HepG2 (cell line): Measurements from ENCODE around the gene MIPEP. TPM values are rescaled to one million over a fixed set of nuclear protein-coding genes. Genes with fewer than 3 reads are reported as not detected.

ENCODE experiments used
- ATAC-seq: fragments of 200-7000 bp; cut with Tn5 transposase; 3 replicates; pipeline ENCODE4 v1.9.1; 2020; ENCODE audit warnings: mild to moderate bottlenecking, moderate library complexity
- BruUV-seq: library from RNA; stranded (reverse); fragments of 400-500 nt; replicated peaks from 2 replicates; lab custom pipeline; 2021; lab: Mats Ljungman, UMichigan
- CTCF ChIA-PET: fragments of 300-600 bp; formaldehyde crosslinking; extraction: SDS; loops from one replicate; lab custom pipeline; 2021; ENCODE audit warnings: low total read pairs, inconsistent platforms, low intra/inter-chr PET ratio; lab: Yijun Ruan, JAX
- POLR2A ChIA-PET: fragments of 350-600 bp; sonication (Branson Sonifier 250); formaldehyde crosslinking; loops from one replicate; lab custom pipeline; 2020; ENCODE audit warnings: antibody characterized with exemption, inconsistent platforms; lab: Yijun Ruan, JAX
- DNase-seq: peaks from one replicate; pipeline ENCODE4 v3.0.0-alpha.2; 2015; ENCODE audit warnings: low spot score
- FAIRE-seq: peaks from 3 replicates; lab custom pipeline; 2011; peaks lifted over from hg19 to GRCh38; lab: Jason Lieb, UNC
- H2AFZ ChIP-seq: one replicate; pipeline ENCODE4 v1.6.1; 2011; ENCODE audit warnings: low read length, inconsistent platforms
- H3K27ac ChIP-seq: fragments of 300-600 bp; 3 replicates; pipeline ENCODE4 v1.8.0; 2011; ENCODE audit warnings: mixed run types, mild to moderate bottlenecking, mixed read lengths, low read length, inconsistent platforms; ENCODE audit not compliant: insufficient read depth; ENCODE audit errors: extremely low read length
- H3K27me3 ChIP-seq, 2 experiments: fragments of 200-600 bp in 1 of 2; 2 replicates in 1 of 2; 3 replicates in 1 of 2; pipeline versions ENCODE4 v1.6.0 to v1.8.0; 2011; ENCODE audit warnings: low read length in 2 of 2, mild to moderate bottlenecking in 2 of 2, moderate library complexity in 2 of 2, inconsistent platforms in 1 of 2; ENCODE audit not compliant: insufficient read depth in 2 of 2, control insufficient read depth in 1 of 2
- H3K36me3 ChIP-seq, 2 experiments: fragments of 200-600 bp in 1 of 2; replicated peaks in 1 of 2; 2 replicates in 1 of 2; 3 replicates in 1 of 2; pipeline versions ENCODE4 v1.5.1 to v1.8.0; 2011; ENCODE audit warnings: low read length in 2 of 2, inconsistent platforms in 1 of 2; ENCODE audit not compliant: insufficient read depth in 2 of 2, control insufficient read depth in 1 of 2
- H3K4me1 ChIP-seq: 2 replicates; pipeline ENCODE4 v1.5.1; 2012; ENCODE audit warnings: low read length, inconsistent platforms; ENCODE audit not compliant: insufficient read depth
- H3K4me2 ChIP-seq: 2 replicates; pipeline ENCODE4 v1.6.0; 2011; ENCODE audit warnings: low read depth, low read length, inconsistent platforms
- H3K4me3 ChIP-seq, 3 experiments: fragments of 200-600 bp in 1 of 3; sonication (generic), shearing (Covaris generic) in 1 of 3; replicated peaks in 1 of 3; 2 replicates each; pipeline ENCODE4 v1.5.1; 2011 to 2016; ENCODE audit warnings: low read length in 3 of 3, inconsistent platforms in 2 of 3, low read depth in 2 of 3, mild to moderate bottlenecking in 2 of 3, control low read depth in 1 of 3, mixed read lengths in 1 of 3; ENCODE audit not compliant: insufficient read depth in 1 of 3
- H3K79me2 ChIP-seq: one replicate; pipeline ENCODE4 v1.6.1; 2011; ENCODE audit warnings: low read length, inconsistent platforms; ENCODE audit not compliant: insufficient read depth
- H3K9ac ChIP-seq: 2 replicates; pipeline ENCODE4 v1.6.0; 2011; ENCODE audit warnings: mild to moderate bottlenecking, low read depth, low read length, inconsistent platforms; ENCODE audit not compliant: insufficient read depth
- H3K9me3 ChIP-seq: 2 replicates; pipeline ENCODE4 v1.5.1; 2012; ENCODE audit warnings: mild to moderate bottlenecking, low read length
- H4K20me1 ChIP-seq: 2 replicates; pipeline ENCODE4 v1.6.0; 2011; ENCODE audit warnings: inconsistent platforms, mild to moderate bottlenecking, low read length, moderate library complexity; ENCODE audit not compliant: insufficient read depth
- AKNA ChIP-seq: sonication (generic); formaldehyde crosslinking; IDR thresholded peaks from 2 replicates; pipeline ENCODE4 v1.4.0; 2020; ENCODE audit warnings: missing genetic modification reagents, borderline replicate concordance
- ZFP91 ChIP-seq: sonication (generic); formaldehyde crosslinking; IDR thresholded peaks from 2 replicates; pipeline ENCODE4 v1.9.0; 2022; ENCODE audit warnings: missing genetic modification reagents, mild to moderate bottlenecking, borderline replicate concordance
- ZNF256 ChIP-seq: sonication (generic); formaldehyde crosslinking; conservative IDR thresholded peaks from 2 replicates; pipeline ENCODE4 v1.4.0; 2020; ENCODE audit warnings: missing genetic modification reagents
- ZNF550 ChIP-seq: sonication (generic); formaldehyde crosslinking; IDR thresholded peaks from 2 replicates; pipeline ENCODE4 v1.4.0; 2020; ENCODE audit warnings: mild to moderate bottlenecking, missing genetic modification reagents, borderline replicate concordance
- ZNF891 ChIP-seq: sonication (generic); formaldehyde crosslinking; IDR thresholded peaks from 2 replicates; pipeline ENCODE4 v1.5.0; 2020; ENCODE audit warnings: mild to moderate bottlenecking, missing genetic modification reagents
- WGBS: methylation state at CpG from one replicate; pipeline ENCODE4 v1.1.6; 2017; ENCODE audit warnings: low lambda C conversion rate; 5-methylcytosine and 5-hydroxymethylcytosine counted together
- in situ Hi-C: cut with HindIII; loops from 2 replicates; pipeline ENCODE4 v1.10.0; 2017; ENCODE audit warnings: low pct_unique_long_range_greater_than_20kb; ENCODE audit not compliant: extremely low pct_ligation_motif_present
- intact Hi-C: fragments of 100-400 bp; cut with micrococcal nuclease; formaldehyde crosslinking; loops from one replicate; pipeline ENCODE4 v1.10.0; 2022; ENCODE audit not compliant: unreplicated experiment
- polyA plus RNA-seq, 8 experiments: library from polyadenylated mRNA; depleted of rRNA in 3 of 8; stranded (reverse) in 7 of 8; unstranded in 1 of 8; fragments of >200 nt; fragmentation: Illumina TruSeq in 4 of 8; extraction: Trizol in 4 of 8; gene quantifications; 2 replicates each; pipeline versions ENCODE4 v1.2.1 to v1.2.3, GENCODE V29; 2011 to 2016; ENCODE audit warnings: low read depth in 4 of 8, missing spikeins in 1 of 8, mixed read lengths in 1 of 8; ENCODE audit not compliant: insufficient read depth in 1 of 8
- total RNA-seq, 5 experiments: library from RNA; depleted of rRNA; stranded (reverse); fragments of >200 nt; fragmentation: Illumina TruSeq; extraction: Trizol; gene quantifications; 2 replicates each; pipeline ENCODE4 v1.2.3, GENCODE V29; 2016; ENCODE audit warnings: low read depth in 1 of 5
- TF ChIP-seq, protein P1 (sequence below): sonication (generic); formaldehyde crosslinking; conservative IDR thresholded peaks from 2 replicates; pipeline ENCODE4 v1.4.0; 2020; ENCODE audit warnings: missing genetic modification reagents

The MIPEP gene
- total and polyA plus RNA-seq, 2 of the 13 experiments (the other 11 are each of a cell fraction or from before 2014, with no cell fraction given), result 9.3 to 24.1 TPM

DNA sequence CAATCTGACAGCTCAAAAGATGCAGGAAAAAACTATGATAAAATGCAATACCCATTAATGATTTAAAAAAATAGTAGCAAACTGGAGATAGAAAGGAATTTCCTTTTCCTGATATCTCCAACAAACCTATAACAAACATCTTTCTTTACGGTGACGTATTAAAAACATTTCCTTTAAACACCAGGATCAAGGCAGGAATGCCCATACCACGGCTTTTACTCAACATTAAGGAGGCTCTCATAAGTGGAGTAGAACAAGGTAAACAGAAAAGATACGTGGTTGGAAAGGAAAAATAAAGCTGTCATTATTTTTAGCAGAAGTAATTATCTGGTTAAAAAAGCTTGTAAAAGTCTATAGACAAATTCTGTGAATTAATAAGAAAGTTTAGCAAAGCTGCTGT lies 61.1 kb downstream of the MIPEP start:
- TF ChIP-seq, protein P1, sequence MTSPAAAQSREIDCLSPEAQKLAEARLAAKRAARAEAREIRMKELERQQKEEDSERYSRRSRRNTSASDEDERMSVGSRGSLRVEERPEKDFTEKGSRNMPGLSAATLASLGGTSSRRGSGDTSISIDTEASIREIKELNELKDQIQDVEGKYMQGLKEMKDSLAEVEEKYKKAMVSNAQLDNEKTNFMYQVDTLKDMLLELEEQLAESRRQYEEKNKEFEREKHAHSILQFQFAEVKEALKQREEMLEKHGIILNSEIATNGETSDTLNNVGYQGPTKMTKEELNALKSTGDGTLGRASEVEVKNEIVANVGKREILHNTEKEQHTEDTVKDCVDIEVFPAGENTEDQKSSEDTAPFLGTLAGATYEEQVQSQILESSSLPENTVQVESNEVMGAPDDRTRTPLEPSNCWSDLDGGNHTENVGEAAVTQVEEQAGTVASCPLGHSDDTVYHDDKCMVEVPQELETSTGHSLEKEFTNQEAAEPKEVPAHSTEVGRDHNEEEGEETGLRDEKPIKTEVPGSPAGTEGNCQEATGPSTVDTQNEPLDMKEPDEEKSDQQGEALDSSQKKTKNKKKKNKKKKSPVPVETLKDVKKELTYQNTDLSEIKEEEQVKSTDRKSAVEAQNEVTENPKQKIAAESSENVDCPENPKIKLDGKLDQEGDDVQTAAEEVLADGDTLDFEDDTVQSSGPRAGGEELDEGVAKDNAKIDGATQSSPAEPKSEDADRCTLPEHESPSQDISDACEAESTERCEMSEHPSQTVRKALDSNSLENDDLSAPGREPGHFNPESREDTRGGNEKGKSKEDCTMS, result no peak
- TF ChIP-seq ZFP91 (CRISPR knock-in tag) (no peak), ZNF550 (CRISPR knock-in tag) (no peak), AKNA (CRISPR knock-in tag) (no peak), ZNF256 (no peak), ZNF891 (CRISPR knock-in tag) (no peak)
- ChIA-PET POLR2A (interaction anchor here (0.6 kb wide), 1 partner anchor 113 kb away, joined by 3 read pairs; no protein-coding TSS in a partner anchor), CTCF (no interaction called here)
- ATAC-seq, result no peak
- H3K9ac ChIP-seq, result no peak overlapping the region
- in situ Hi-C loops, result no loop called here
- no peak overlapping the region for H3K27ac ChIP-seq
- DNase-seq, result no peak
- 92% methylated on average over 4 of the region's 4 CpGs for WGBS
- H4K20me1 ChIP-seq, result no peaks in the 10 kb centered on the region
- no peaks in the 10 kb centered on the region for H3K4me1 ChIP-seq
- no peaks in the 10 kb centered on the region for H3K27me3 ChIP-seq
- H2AFZ ChIP-seq, result no peak overlapping the region
- intact Hi-C loops, result no loop called here
- H3K79me2 ChIP-seq, result no peaks in the 10 kb centered on the region
- no TSS peak for BruUV-seq
- no peak overlapping the region for H3K4me2 ChIP-seq
- H3K4me3 ChIP-seq, result no peak overlapping the region
- no peaks in the 10 kb centered on the region for H3K36me3 ChIP-seq
- H3K9me3 ChIP-seq, result no peaks in the 10 kb centered on the region
- FAIRE-seq, result no peak
